SK-N-SH (cell line): Measurements from ENCODE around the gene MAN2B2. TPM values are rescaled to one million over a fixed set of nuclear protein-coding genes. Genes with fewer than 3 reads are reported as not detected.

Source experiments
- CTCF ChIA-PET: fragments of 300-600, 350-600 bp; formaldehyde crosslinking; extraction: SDS; loops from one replicate; lab custom pipeline; 2021; lab: Yijun Ruan, JAX
- POLR2A ChIA-PET: fragments of 350-600 bp; sonication (Branson Sonifier 250); formaldehyde crosslinking; extraction: SDS; loops from one replicate; lab custom pipeline; 2020; ENCODE audit warnings: antibody characterized with exemption, inconsistent platforms; lab: Yijun Ruan, JAX
- DNase-seq: peaks from one replicate; pipeline ENCODE4 v3.0.0; 2012
- H2AFZ ChIP-seq: fragments of 200-600 bp; sonication (generic); 2 replicates; pipeline ENCODE4 v1.8.1; 2016; ENCODE audit warnings: antibody characterized with exemption, mild to moderate bottlenecking, low read depth
- H3F3A ChIP-seq: fragments of 200-600 bp; sonication (generic); replicated peaks from 2 replicates; pipeline ENCODE3; 2016; ENCODE audit warnings: antibody characterized with exemption, mild to moderate bottlenecking; ENCODE audit not compliant: insufficient read depth
- H3K27ac ChIP-seq, 2 experiments: fragments of 200-500 bp in 1 of 2; fragments of 200-600 bp in 1 of 2; sonication (Bioruptor generic) in 1 of 2; sonication (generic), shearing (Covaris generic) in 1 of 2; 2 replicates each; pipeline versions ENCODE4 v1.5.1 to v1.6.1; 2014 to 2016; ENCODE audit warnings: low read depth in 2 of 2, inconsistent platforms in 1 of 2, low read length in 1 of 2, mild to moderate bottlenecking in 1 of 2, mixed read lengths in 1 of 2
- H3K27me3 ChIP-seq: fragments of 200-600 bp; sonication (generic), shearing (Covaris generic); 2 replicates; pipeline ENCODE4 v1.6.1; 2016; ENCODE audit warnings: mixed run types; ENCODE audit not compliant: insufficient read depth
- H3K36me3 ChIP-seq, 2 experiments: fragments of 200-500 bp in 1 of 2; fragments of 200-600 bp in 1 of 2; sonication (Bioruptor generic) in 1 of 2; sonication (generic) in 1 of 2; replicated peaks in 1 of 2; 2 replicates each; pipeline versions ENCODE3 to v1.5.1; 2014 to 2016; ENCODE audit warnings: low read length in 1 of 2, mild to moderate bottlenecking in 1 of 2; ENCODE audit not compliant: insufficient read depth in 2 of 2, control insufficient read depth in 1 of 2
- H3K4me1 ChIP-seq, 2 experiments: fragments of 200-500 bp in 1 of 2; fragments of 200-600 bp in 1 of 2; sonication (Bioruptor generic) in 1 of 2; sonication (generic), shearing (Covaris generic) in 1 of 2; 2 replicates each; pipeline versions ENCODE4 v1.5.1 to v1.6.1; 2014 to 2016; ENCODE audit warnings: low read depth in 1 of 2, low read length in 1 of 2, mixed run types in 1 of 2; ENCODE audit not compliant: insufficient read depth in 2 of 2, control insufficient read depth in 1 of 2
- H3K4me2 ChIP-seq: fragments of 200-600 bp; sonication (generic), shearing (Covaris generic); 2 replicates; pipeline ENCODE4 v1.6.1; 2017; ENCODE audit warnings: mixed run types
- H3K4me3 ChIP-seq, 2 experiments: fragments of 200-500 bp in 1 of 2; fragments of 200-600 bp in 1 of 2; sonication (Bioruptor generic) in 1 of 2; sonication (generic), shearing (Covaris generic) in 1 of 2; 2 replicates each; pipeline versions ENCODE4 v1.5.1 to v1.8.1; 2014 to 2016; ENCODE audit warnings: low read depth in 2 of 2, inconsistent platforms in 1 of 2, low read length in 1 of 2, mild to moderate bottlenecking in 1 of 2, mixed read lengths in 1 of 2, moderate library complexity in 1 of 2
- H3K79me2 ChIP-seq: fragments of 200-600 bp; sonication (generic); 2 replicates; pipeline ENCODE4 v1.8.1; 2017; ENCODE audit warnings: mild to moderate bottlenecking; ENCODE audit not compliant: insufficient read depth
- H3K9ac ChIP-seq: fragments of 200-600 bp; sonication (generic); 2 replicates; pipeline ENCODE4 v1.6.1; 2017; ENCODE audit warnings: mixed run types
- H3K9me2 ChIP-seq: fragments of 200-600 bp; sonication (generic); 2 replicates; pipeline ENCODE4 v1.6.1; 2017; ENCODE audit warnings: mixed run types
- H3K9me3 ChIP-seq: fragments of 200-600 bp; sonication (generic); 2 replicates; pipeline ENCODE4 v1.6.1; 2017; ENCODE audit warnings: mixed run types, mild to moderate bottlenecking, moderate library complexity
- H4K20me1 ChIP-seq: fragments of 200-600 bp; sonication (generic); 2 replicates; pipeline ENCODE4 v1.6.1; 2017; ENCODE audit warnings: mild to moderate bottlenecking, mixed run types; ENCODE audit not compliant: insufficient read depth
- CTCF ChIP-seq: fragments of 200-600 bp; sonication (generic); IDR thresholded peaks from 2 replicates; pipeline ENCODE4 v1.6.1; 2017; ENCODE audit warnings: antibody characterized with exemption, mild to moderate bottlenecking, moderate library complexity
- EP300 ChIP-seq, 2 experiments: IDR thresholded peaks; 2 replicates each; pipeline versions ENCODE4 v1.4.0 to v1.6.1; 2012; ENCODE audit warnings: borderline replicate concordance in 1 of 2, low read depth in 1 of 2, low read length in 1 of 2
- FOXJ3 ChIP-seq: sonication (generic); formaldehyde crosslinking; IDR thresholded peaks from 2 replicates; pipeline ENCODE4 v1.5.1; 2020; ENCODE audit warnings: mild to moderate bottlenecking, missing genetic modification reagents
- FOXM1 ChIP-seq: IDR thresholded peaks from 2 replicates; pipeline ENCODE4 v1.4.0; 2012; ENCODE audit warnings: low read depth, mild to moderate bottlenecking
- IRF3 ChIP-seq: fragments of 150-350 bp; IDR thresholded peaks from 2 replicates; pipeline ENCODE4 v1.6.1; 2016; ENCODE audit warnings: mild to moderate bottlenecking, low read depth, low read length
- MAX ChIP-seq: IDR thresholded peaks from 2 replicates; pipeline ENCODE4 v1.4.0; 2012; ENCODE audit warnings: low read depth
- MXI1 ChIP-seq: IDR thresholded peaks from 2 replicates; pipeline ENCODE4 v1.6.1; 2012; ENCODE audit warnings: mild to moderate bottlenecking, low read depth, low read length, improper control_type of control experiment
- NFIC ChIP-seq: IDR thresholded peaks from 2 replicates; pipeline ENCODE4 v1.4.0; 2012; ENCODE audit warnings: borderline replicate concordance
- NRF1 ChIP-seq: IDR thresholded peaks from 2 replicates; pipeline ENCODE4 v1.6.1; 2012; ENCODE audit warnings: low read depth, mild to moderate bottlenecking, low read length
- POLR2AphosphoS5 ChIP-seq: IDR thresholded peaks from 2 replicates; pipeline ENCODE4 v1.6.1; 2012; ENCODE audit warnings: low read depth, low read length
- RFX5 ChIP-seq: IDR thresholded peaks from 2 replicates; pipeline ENCODE4 v1.6.1; 2012; ENCODE audit warnings: mild to moderate bottlenecking, improper control_type of control experiment, low read length
- RXRA ChIP-seq: IDR thresholded peaks from 2 replicates; pipeline ENCODE4 v1.4.0; 2012; ENCODE audit warnings: low read depth, mild to moderate bottlenecking, borderline replicate concordance
- SMC3 ChIP-seq: IDR thresholded peaks from 2 replicates; pipeline ENCODE4 v1.6.1; 2012; ENCODE audit warnings: low read depth, low read length, improper control_type of control experiment
- TAF1 ChIP-seq: IDR thresholded peaks from 2 replicates; pipeline ENCODE4 v1.6.1; 2012; ENCODE audit warnings: low read depth, mild to moderate bottlenecking, low read length, moderate library complexity, borderline replicate concordance
- TCF12 ChIP-seq: IDR thresholded peaks from 2 replicates; pipeline ENCODE4 v1.4.0; 2012
- TEAD4 ChIP-seq: IDR thresholded peaks from 2 replicates; pipeline ENCODE4 v1.4.0; 2012; ENCODE audit warnings: mild to moderate bottlenecking, borderline replicate concordance; ENCODE audit not compliant: insufficient read depth
- YY1 ChIP-seq: IDR thresholded peaks from 2 replicates; pipeline ENCODE4 v1.4.0; 2012; ENCODE audit warnings: low read depth, mild to moderate bottlenecking
- ZBTB33 ChIP-seq: IDR thresholded peaks from 2 replicates; pipeline ENCODE4 v1.4.0; 2012; ENCODE audit warnings: low read depth, borderline replicate concordance
- whole genome bisulfite sequencing: methylation state at CpG from one replicate; pipeline ENCODE4 v1.1.6; 2017; ENCODE audit warnings: low lambda C conversion rate; 5-methylcytosine and 5-hydroxymethylcytosine counted together
- polyA plus RNA-seq, 3 experiments: library from polyadenylated mRNA; depleted of rRNA; stranded (reverse); fragments of >200 nt; gene quantifications; 2 replicates each; pipeline ENCODE4 v1.2.3, GENCODE V29; 2012
- TF ChIP-seq, protein P1 (sequence below): IDR thresholded peaks from 2 replicates; pipeline ENCODE4 v1.6.1; 2012; ENCODE audit warnings: mild to moderate bottlenecking, low read depth, low read length, moderate library complexity

Gene MAN2B2
- polyA plus RNA-seq, 1 of the 3 experiments (the other 2 are of a cell fraction), result 24.9 TPM

GRCh38 chr4:6532102-6532501, 42.9 kb upstream of the MAN2B2 start:
- no peaks in the 10 kb centered on the region for H3K9me2 ChIP-seq
- no peaks in the 10 kb centered on the region for H3K36me3 ChIP-seq
- no peaks in the 10 kb centered on the region for H3K9me3 ChIP-seq
- no peaks in the 10 kb centered on the region for H3K79me2 ChIP-seq
- 13% methylated on average over 3 of the region's 3 CpGs for WGBS
- H2AFZ ChIP-seq, result no peak overlapping the region
- CTCF ChIA-PET, result interaction anchor here (0.9 to 1.4 kb wide), 4 partner anchors 12 to 281 kb away, joined by 3 to 5 read pairs (median 4); no protein-coding TSS in a partner anchor
- H3K4me2 ChIP-seq, result no peak overlapping the region
- no peaks in the 10 kb centered on the region for H3K4me1 ChIP-seq
- TF ChIP-seq RXRA (no peak), RFX5 (no peak), NFIC (no peak), FOXM1 (no peak), SMC3 (no peak), POLR2AphosphoS5 (no peak), NRF1 (no peak), TAF1 (no peak), TCF12 (no peak)
- TF ChIP-seq, protein P1, sequence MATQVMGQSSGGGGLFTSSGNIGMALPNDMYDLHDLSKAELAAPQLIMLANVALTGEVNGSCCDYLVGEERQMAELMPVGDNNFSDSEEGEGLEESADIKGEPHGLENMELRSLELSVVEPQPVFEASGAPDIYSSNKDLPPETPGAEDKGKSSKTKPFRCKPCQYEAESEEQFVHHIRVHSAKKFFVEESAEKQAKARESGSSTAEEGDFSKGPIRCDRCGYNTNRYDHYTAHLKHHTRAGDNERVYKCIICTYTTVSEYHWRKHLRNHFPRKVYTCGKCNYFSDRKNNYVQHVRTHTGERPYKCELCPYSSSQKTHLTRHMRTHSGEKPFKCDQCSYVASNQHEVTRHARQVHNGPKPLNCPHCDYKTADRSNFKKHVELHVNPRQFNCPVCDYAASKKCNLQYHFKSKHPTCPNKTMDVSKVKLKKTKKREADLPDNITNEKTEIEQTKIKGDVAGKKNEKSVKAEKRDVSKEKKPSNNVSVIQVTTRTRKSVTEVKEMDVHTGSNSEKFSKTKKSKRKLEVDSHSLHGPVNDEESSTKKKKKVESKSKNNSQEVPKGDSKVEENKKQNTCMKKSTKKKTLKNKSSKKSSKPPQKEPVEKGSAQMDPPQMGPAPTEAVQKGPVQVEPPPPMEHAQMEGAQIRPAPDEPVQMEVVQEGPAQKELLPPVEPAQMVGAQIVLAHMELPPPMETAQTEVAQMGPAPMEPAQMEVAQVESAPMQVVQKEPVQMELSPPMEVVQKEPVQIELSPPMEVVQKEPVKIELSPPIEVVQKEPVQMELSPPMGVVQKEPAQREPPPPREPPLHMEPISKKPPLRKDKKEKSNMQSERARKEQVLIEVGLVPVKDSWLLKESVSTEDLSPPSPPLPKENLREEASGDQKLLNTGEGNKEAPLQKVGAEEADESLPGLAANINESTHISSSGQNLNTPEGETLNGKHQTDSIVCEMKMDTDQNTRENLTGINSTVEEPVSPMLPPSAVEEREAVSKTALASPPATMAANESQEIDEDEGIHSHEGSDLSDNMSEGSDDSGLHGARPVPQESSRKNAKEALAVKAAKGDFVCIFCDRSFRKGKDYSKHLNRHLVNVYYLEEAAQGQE, result no peak
- POLR2A ChIA-PET, result no interaction called here
- no peaks in the 10 kb centered on the region for H4K20me1 ChIP-seq
- no peak overlapping the region for H3K9ac ChIP-seq
- no peak overlapping the region for H3K27ac ChIP-seq
- no peak for DNase-seq
- H3K27me3 ChIP-seq, result no peaks in the 10 kb centered on the region; the same call in 1 of the 2 replicates
- no peak overlapping the region for H3K4me3 ChIP-seq
- H3F3A ChIP-seq, result no peaks in the 10 kb centered on the region

- no peak overlapping the region for H3K4me2 ChIP-seq
- H3K36me3 ChIP-seq, result no peaks in the 10 kb centered on the region
- CTCF ChIA-PET, result interaction anchor here (0.9 to 1.2 kb wide), 3 partner anchors 11 to 17 kb away, joined by 3 to 5 read pairs (median 3); no protein-coding TSS in a partner anchor
- 38% methylated on average over 8 of the region's 9 CpGs for WGBS
- no peaks in the 10 kb centered on the region for H3F3A ChIP-seq
- H4K20me1 ChIP-seq, result no peaks in the 10 kb centered on the region
- no peaks in the 10 kb centered on the region for H3K79me2 ChIP-seq
- no peaks in the 10 kb centered on the region for H3K9me3 ChIP-seq
- no peak overlapping the region for H3K4me3 ChIP-seq
- no peak overlapping the region for H3K27ac ChIP-seq
- H3K4me1 ChIP-seq, result no peaks in the 10 kb centered on the region
- POLR2A ChIA-PET, result no interaction called here
- no peak overlapping the region for H2AFZ ChIP-seq
- H3K9me2 ChIP-seq, result no peaks in the 10 kb centered on the region
- no peak for DNase-seq
- H3K9ac ChIP-seq, result no peak overlapping the region
- no peaks in the 10 kb centered on the region; the same call in 1 of the 2 replicates for H3K27me3 ChIP-seq
- TF ChIP-seq MAX (no peak), IRF3 (no peak), TCF12 (no peak), MXI1 (no peak), FOXJ3 (CRISPR knock-in tag) (no peak), ZBTB33 (no peak), TEAD4 (no peak), EP300 (IDR thresholded peaks at IDR 0.05; ENCODE audit: borderline replicate concordance in 1 of 2, low read depth in 1 of 2, low read length in 1 of 2) (no peak), SMC3 (no peak), CTCF (no peak), TAF1 (no peak), NFIC (no peak), YY1 (no peak)
These were observed 42.3 kb upstream of the MAN2B2 start for GRCh38 chr4:6532658-6533057.
